Measurements from ENCODE around the gene TBC1D17.

Gene TBC1D17

GRCh38 chr19:49848938-49849337 is 28.6 kb upstream of the TBC1D17 start:
- H3K27me3 ChIP-seq (ENCODE audit: control insufficient read depth in 1 of 2, insufficient read depth in 2 of 2, low read length in 2 of 2) = no peaks in the 10 kb centered on the region
- no peak overlapping the region for H3K4me3 ChIP-seq (ENCODE audit: low read length in 2 of 2)
- H3K9ac ChIP-seq (ENCODE audit: low read length in 2 of 2) = no peak overlapping the region
- no peak overlapping the region for H3K27ac ChIP-seq (ENCODE audit: low read length)
- H3K36me3 ChIP-seq (ENCODE audit: control insufficient read depth in 2 of 2, insufficient read depth in 2 of 2, low read length in 2 of 2) = no peaks in the 10 kb centered on the region
- H3K9me3 ChIP-seq (ENCODE audit: control insufficient read depth in 2 of 2, low read length in 2 of 2) = no peaks in the 10 kb centered on the region
- H3K4me1 ChIP-seq (ENCODE audit: control insufficient read depth, insufficient read depth, low read length) = peaks cover 30% of the 10 kb centered on the region

- Histone ChIP-seq H3K9ac (ENCODE audit: low read length in 2 of 2) (peak overlapping the region; percentile 57 to 66), H3K9me3 (ENCODE audit: control insufficient read depth in 2 of 2, low read length in 2 of 2) (no peaks in the 10 kb centered on the region), H3K27ac (ENCODE audit: low read length) (peak overlapping the region; percentile 99), H3K4me3 (ENCODE audit: low read length in 2 of 2) (peak overlapping the region; percentile 65 to 90), H3K4me1 (ENCODE audit: control insufficient read depth, insufficient read depth, low read length) (peaks cover 32% of the 10 kb centered on the region), H3K36me3 (ENCODE audit: control insufficient read depth in 2 of 2, insufficient read depth in 2 of 2, low read length in 2 of 2) (no peaks in the 10 kb centered on the region), H3K27me3 (ENCODE audit: control insufficient read depth in 1 of 2, insufficient read depth in 2 of 2, low read length in 2 of 2) (no peaks in the 10 kb centered on the region)
Measured at GRCh38 chr19:49849433-49850220, 27.9 kb upstream of the TBC1D17 start.

GRCh38 chr19:49850221-49850486 is 27.3 kb upstream of the TBC1D17 start:
- peak overlapping the region; percentile 99 for H3K27ac ChIP-seq (ENCODE audit: low read length)
- no peaks in the 10 kb centered on the region for H3K9me3 ChIP-seq (ENCODE audit: control insufficient read depth in 2 of 2, low read length in 2 of 2)
- H3K36me3 ChIP-seq (ENCODE audit: control insufficient read depth in 2 of 2, insufficient read depth in 2 of 2, low read length in 2 of 2) = peaks cover 0 to 2% of the 10 kb centered on the region in 2 donors
- peak overlapping the region; percentile 57 to 66 for H3K9ac ChIP-seq (ENCODE audit: low read length in 2 of 2)
- H3K4me3 ChIP-seq (ENCODE audit: low read length in 2 of 2) = peak overlapping the region; percentile 65 to 90
- H3K4me1 ChIP-seq (ENCODE audit: control insufficient read depth, insufficient read depth, low read length) = peaks cover 32% of the 10 kb centered on the region
- H3K27me3 ChIP-seq (ENCODE audit: control insufficient read depth in 1 of 2, insufficient read depth in 2 of 2, low read length in 2 of 2) = no peaks in the 10 kb centered on the region

- peaks cover 0 to 5% of the 10 kb centered on the region in 2 donors for H3K36me3 ChIP-seq (ENCODE audit: control insufficient read depth in 2 of 2, insufficient read depth in 2 of 2, low read length in 2 of 2)
Measured at GRCh38 chr19:49850487-49851342, 26.8 kb upstream of the TBC1D17 start, which contains the start of gene PTOV1. Gene PTOV1, plus strand, starts transcription at chr19:49851159.

GRCh38 chr19:49851456-49852259 is 25.8 kb upstream of the TBC1D17 start:
- peaks cover 32% of the 10 kb centered on the region for H3K4me1 ChIP-seq (ENCODE audit: control insufficient read depth, insufficient read depth, low read length)
- peaks cover under 1 to 10% of the 10 kb centered on the region in 2 donors for H3K36me3 ChIP-seq (ENCODE audit: control insufficient read depth in 2 of 2, insufficient read depth in 2 of 2, low read length in 2 of 2)
- H3K4me3 ChIP-seq (ENCODE audit: low read length in 2 of 2) = peak overlapping the region; percentile 64 to 90
- peak overlapping the region in 1 of 2 donors; percentile 64 for H3K9ac ChIP-seq (ENCODE audit: low read length in 2 of 2)
- H3K27ac ChIP-seq (ENCODE audit: low read length) = no peak overlapping the region
- H3K9me3 ChIP-seq (ENCODE audit: control insufficient read depth in 2 of 2, low read length in 2 of 2) = no peaks in the 10 kb centered on the region
- H3K27me3 ChIP-seq (ENCODE audit: control insufficient read depth in 1 of 2, insufficient read depth in 2 of 2, low read length in 2 of 2) = no peaks in the 10 kb centered on the region

More at GRCh38 chr19:49850487-49851342, 26.8 kb upstream of the TBC1D17 start, which contains the start of gene PTOV1:
- Histone ChIP-seq H3K4me3 (ENCODE audit: low read length in 2 of 2) (peak within 1 kb of the TSS; percentile 90 to 93), H3K27ac (ENCODE audit: low read length) (peak within 1 kb of the TSS; percentile 99), H3K27me3 (ENCODE audit: control insufficient read depth in 1 of 2, insufficient read depth in 2 of 2, low read length in 2 of 2) (no peaks in the 10 kb centered on the region), H3K9ac (ENCODE audit: low read length in 2 of 2) (peak within 1 kb of the TSS; percentile 94), H3K4me1 (ENCODE audit: control insufficient read depth, insufficient read depth, low read length) (peaks cover 32% of the 10 kb centered on the region), H3K9me3 (ENCODE audit: control insufficient read depth in 2 of 2, low read length in 2 of 2) (no peaks in the 10 kb centered on the region)

- no peak overlapping the region for H3K27ac ChIP-seq (ENCODE audit: low read length)
- no peaks in the 10 kb centered on the region for H3K9me3 ChIP-seq (ENCODE audit: control insufficient read depth in 2 of 2, low read length in 2 of 2)
- peak overlapping the region; percentile 64 to 90 for H3K4me3 ChIP-seq (ENCODE audit: low read length in 2 of 2)
- no peaks in the 10 kb centered on the region for H3K27me3 ChIP-seq (ENCODE audit: control insufficient read depth in 1 of 2, insufficient read depth in 2 of 2, low read length in 2 of 2)
- peak overlapping the region in 1 of 2 donors; percentile 30 for H3K9ac ChIP-seq (ENCODE audit: low read length in 2 of 2)
- peaks cover 32% of the 10 kb centered on the region for H3K4me1 ChIP-seq (ENCODE audit: control insufficient read depth, insufficient read depth, low read length)
- peaks cover 10 to 14% of the 10 kb centered on the region in 2 donors for H3K36me3 ChIP-seq (ENCODE audit: control insufficient read depth in 2 of 2, insufficient read depth in 2 of 2, low read length in 2 of 2)
Measured at GRCh38 chr19:49852631-49853126, 24.8 kb upstream of the TBC1D17 start.

- peaks cover 32% of the 10 kb centered on the region for H3K4me1 ChIP-seq (ENCODE audit: control insufficient read depth, insufficient read depth, low read length)
- H3K9me3 ChIP-seq (ENCODE audit: control insufficient read depth in 2 of 2, low read length in 2 of 2) = no peaks in the 10 kb centered on the region
- no peaks in the 10 kb centered on the region for H3K27me3 ChIP-seq (ENCODE audit: control insufficient read depth in 1 of 2, insufficient read depth in 2 of 2, low read length in 2 of 2)
- no peak overlapping the region for H3K4me3 ChIP-seq (ENCODE audit: low read length in 2 of 2)
- H3K36me3 ChIP-seq (ENCODE audit: control insufficient read depth in 2 of 2, insufficient read depth in 2 of 2, low read length in 2 of 2) = peaks cover 16 to 20% of the 10 kb centered on the region in 2 donors
- H3K27ac ChIP-seq (ENCODE audit: low read length) = no peak overlapping the region
- H3K9ac ChIP-seq (ENCODE audit: low read length in 2 of 2) = no peak overlapping the region
Measured at GRCh38 chr19:49853852-49854377, 23.6 kb upstream of the TBC1D17 start.

GRCh38 chr19:49854378-49855263 is 22.9 kb upstream of the TBC1D17 start:
- Histone ChIP-seq H3K9ac (ENCODE audit: low read length in 2 of 2) (no peak overlapping the region), H3K27me3 (ENCODE audit: control insufficient read depth in 1 of 2, insufficient read depth in 2 of 2, low read length in 2 of 2) (no peaks in the 10 kb centered on the region), H3K9me3 (ENCODE audit: control insufficient read depth in 2 of 2, low read length in 2 of 2) (no peaks in the 10 kb centered on the region), H3K36me3 (ENCODE audit: control insufficient read depth in 2 of 2, insufficient read depth in 2 of 2, low read length in 2 of 2) (peaks cover 16 to 20% of the 10 kb centered on the region in 2 donors), H3K4me1 (ENCODE audit: control insufficient read depth, insufficient read depth, low read length) (peaks cover 32% of the 10 kb centered on the region), H3K27ac (ENCODE audit: low read length) (no peak overlapping the region), H3K4me3 (ENCODE audit: low read length in 2 of 2) (no peak overlapping the region)

- Histone ChIP-seq H3K9me3 (ENCODE audit: control insufficient read depth in 2 of 2, low read length in 2 of 2) (no peaks in the 10 kb centered on the region), H3K4me3 (ENCODE audit: low read length in 2 of 2) (no peak overlapping the region), H3K9ac (ENCODE audit: low read length in 2 of 2) (no peak overlapping the region), H3K4me1 (ENCODE audit: control insufficient read depth, insufficient read depth, low read length) (peaks cover 28% of the 10 kb centered on the region), H3K36me3 (ENCODE audit: control insufficient read depth in 2 of 2, insufficient read depth in 2 of 2, low read length in 2 of 2) (peaks cover 16 to 22% of the 10 kb centered on the region in 2 donors), H3K27me3 (ENCODE audit: control insufficient read depth in 1 of 2, insufficient read depth in 2 of 2, low read length in 2 of 2) (no peaks in the 10 kb centered on the region), H3K27ac (ENCODE audit: low read length) (no peak overlapping the region)
Measured at GRCh38 chr19:49855277-49855675, 22.2 kb upstream of the TBC1D17 start.

Measured in stomach smooth muscle (tissue), 2 donors.